A673 (cell line): ENCODE results near the gene TWNK. TPM values are rescaled to one million over a fixed set of nuclear protein-coding genes. Genes with fewer than 3 reads are reported as not detected.

Experiments used
- BruUV-seq: library from RNA; stranded (reverse); fragments of 400-500 nt; replicated peaks from 2 replicates; lab custom pipeline; 2021; lab: Mats Ljungman, UMichigan
- CTCF ChIA-PET: fragments of 300-600 bp; sonication (Branson Sonifier 250); formaldehyde crosslinking; loops from one replicate; lab custom pipeline; 2022; ENCODE audit warnings: antibody characterized with exemption; lab: Charles Lee
- POLR2A ChIA-PET: fragments of 300-600 bp; sonication (Branson Sonifier 250); formaldehyde crosslinking; loops from one replicate; lab custom pipeline; 2022; ENCODE audit warnings: antibody characterized with exemption; ENCODE audit not compliant: low non-redundant PET; lab: Charles Lee
- DNase-seq: peaks from one replicate; pipeline ENCODE4 v3.0.0-alpha.2; 2015; ENCODE audit warnings: low spot score
- H3K27ac ChIP-seq: fragments of 200-600 bp; sonication (generic); 2 replicates; pipeline ENCODE4 v1.5.1; 2016; ENCODE audit warnings: mixed run types, low read depth, mild to moderate bottlenecking, mixed read lengths, antibody characterized with exemption, low read length; ENCODE audit not compliant: poor library complexity, severe bottlenecking
- H3K27me3 ChIP-seq: fragments of 200-600 bp; sonication (generic); replicated peaks from 2 replicates; pipeline ENCODE4 v1.6.1; 2017; ENCODE audit warnings: mixed run types, low read depth, mild to moderate bottlenecking, mixed read lengths, antibody characterized with exemption, low read length; ENCODE audit not compliant: insufficient read depth, poor library complexity
- H3K36me3 ChIP-seq: fragments of 200-600 bp; sonication (generic); 2 replicates; pipeline ENCODE4 v1.6.1; 2016; ENCODE audit warnings: mixed run types, mild to moderate bottlenecking, mixed read lengths, antibody characterized with exemption, low read length; ENCODE audit not compliant: insufficient read depth, poor library complexity, severe bottlenecking
- H3K4me1 ChIP-seq: fragments of 200-600 bp; sonication (generic); 2 replicates; pipeline ENCODE4 v1.6.1; 2017; ENCODE audit warnings: mixed run types, mild to moderate bottlenecking, mixed read lengths, antibody characterized with exemption, low read length; ENCODE audit not compliant: insufficient read depth, poor library complexity, severe bottlenecking
- H3K4me3 ChIP-seq: fragments of 200-600 bp; sonication (generic); 2 replicates; pipeline ENCODE4 v1.5.1; 2016; ENCODE audit warnings: low read depth, mixed run types, mild to moderate bottlenecking, mixed read lengths, low read length; ENCODE audit not compliant: poor library complexity, severe bottlenecking
- H3K9me3 ChIP-seq: fragments of 200-600 bp; sonication (generic); 2 replicates; pipeline ENCODE4 v1.6.1; 2016; ENCODE audit warnings: mixed run types, low read depth, mild to moderate bottlenecking, mixed read lengths, antibody characterized with exemption, low read length; ENCODE audit not compliant: poor library complexity, severe bottlenecking
- EZH2 ChIP-seq: fragments of 200-600 bp; sonication (generic); IDR thresholded peaks from 2 replicates; pipeline ENCODE4 v1.6.1; 2017; ENCODE audit warnings: borderline replicate concordance, low read depth, mild to moderate bottlenecking, mixed read lengths, antibody characterized with exemption, low read length; ENCODE audit not compliant: poor library complexity, severe bottlenecking
- intact Hi-C: fragments of 100-400 bp; cut with micrococcal nuclease; formaldehyde crosslinking; loops from one replicate; pipeline ENCODE4 v1.10.0; 2022; ENCODE audit not compliant: unreplicated experiment
- total RNA-seq: library from RNA; stranded (reverse); gene quantifications from 2 replicates; pipeline ENCODE4 v1.2.3, GENCODE V29; 2021
- TF ChIP-seq, protein P1 (sequence below): fragments of 300-800, 200-600 bp; sonication (generic); conservative IDR thresholded peaks from 2 replicates; pipeline ENCODE4 v1.5.1; 2017; ENCODE audit warnings: low read depth, mild to moderate bottlenecking, antibody characterized with exemption, low read length, moderate library complexity, mixed read lengths

Gene TWNK
- total RNA-seq, 1 experiment from 2014 or later = 29.5 TPM

DNA sequence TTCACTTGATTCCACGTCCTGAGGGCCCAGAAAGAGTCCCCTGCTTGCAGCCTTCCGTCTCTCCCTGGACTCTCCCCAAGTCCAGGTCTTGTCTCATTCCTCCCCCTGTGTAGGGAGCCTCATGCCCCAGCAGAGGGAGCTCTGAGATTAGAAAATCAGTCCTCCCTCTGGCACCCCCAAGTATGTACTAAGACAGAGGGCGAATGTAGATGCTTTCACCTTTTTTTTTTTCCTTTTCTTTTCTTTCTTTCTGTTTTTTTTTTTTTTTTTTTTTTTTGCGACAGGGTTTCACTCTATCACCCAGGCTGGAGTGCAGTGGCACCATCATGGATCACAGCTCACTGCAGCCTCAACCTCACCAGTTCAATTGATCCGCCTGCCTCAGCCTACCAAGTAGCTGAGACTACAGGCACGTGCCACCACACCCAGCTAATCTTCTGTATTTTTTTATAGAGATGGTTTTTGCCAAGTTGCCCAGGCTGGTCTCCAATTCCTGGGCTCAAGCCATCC lies 54.0 kb downstream of the TWNK start:
- H3K27ac ChIP-seq = peak overlapping the region; percentile 84
- no peaks in the 10 kb centered on the region for H3K9me3 ChIP-seq
- no TSS peak for BruUV-seq
- ChIA-PET POLR2A (no interaction called here), CTCF (interaction anchor here (0.7 to 3.5 kb wide), 14 partner anchors 9 to 250 kb away, joined by 3 to 20 read pairs (median 7); no protein-coding TSS in a partner anchor)
- peak; percentile 91 for DNase-seq
- H3K27me3 ChIP-seq = no peaks in the 10 kb centered on the region
- no peak for TF ChIP-seq EZH2
- TF ChIP-seq, protein P1, sequence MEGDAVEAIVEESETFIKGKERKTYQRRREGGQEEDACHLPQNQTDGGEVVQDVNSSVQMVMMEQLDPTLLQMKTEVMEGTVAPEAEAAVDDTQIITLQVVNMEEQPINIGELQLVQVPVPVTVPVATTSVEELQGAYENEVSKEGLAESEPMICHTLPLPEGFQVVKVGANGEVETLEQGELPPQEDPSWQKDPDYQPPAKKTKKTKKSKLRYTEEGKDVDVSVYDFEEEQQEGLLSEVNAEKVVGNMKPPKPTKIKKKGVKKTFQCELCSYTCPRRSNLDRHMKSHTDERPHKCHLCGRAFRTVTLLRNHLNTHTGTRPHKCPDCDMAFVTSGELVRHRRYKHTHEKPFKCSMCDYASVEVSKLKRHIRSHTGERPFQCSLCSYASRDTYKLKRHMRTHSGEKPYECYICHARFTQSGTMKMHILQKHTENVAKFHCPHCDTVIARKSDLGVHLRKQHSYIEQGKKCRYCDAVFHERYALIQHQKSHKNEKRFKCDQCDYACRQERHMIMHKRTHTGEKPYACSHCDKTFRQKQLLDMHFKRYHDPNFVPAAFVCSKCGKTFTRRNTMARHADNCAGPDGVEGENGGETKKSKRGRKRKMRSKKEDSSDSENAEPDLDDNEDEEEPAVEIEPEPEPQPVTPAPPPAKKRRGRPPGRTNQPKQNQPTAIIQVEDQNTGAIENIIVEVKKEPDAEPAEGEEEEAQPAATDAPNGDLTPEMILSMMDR = peak; percentile 89
- no peak overlapping the region for H3K4me3 ChIP-seq
- H3K36me3 ChIP-seq = no peaks in the 10 kb centered on the region
- peaks cover 24% of the 10 kb centered on the region for H3K4me1 ChIP-seq
- intact Hi-C loops = loop anchor here (5.0 kb wide), 1 partner anchor 101 kb away; no protein-coding TSS in a partner anchor

GRCh38 chr10:101042118-101042517 lies 54.8 kb downstream of the TWNK start:
- ChIA-PET CTCF (interaction anchor here (0.8 to 3.5 kb wide), 10 partner anchors 9 to 250 kb away, joined by 3 to 20 read pairs (median 4); no protein-coding TSS in a partner anchor), POLR2A (interaction anchor here (0.6 kb wide), 1 partner anchor 10 kb away, joined by 9 read pairs; no protein-coding TSS in a partner anchor)
- BruUV-seq = no TSS peak
- peaks cover 32% of the 10 kb centered on the region for H3K4me1 ChIP-seq
- H3K9me3 ChIP-seq = no peaks in the 10 kb centered on the region
- peak overlapping the region; percentile 84 for H3K27ac ChIP-seq
- H3K36me3 ChIP-seq = no peaks in the 10 kb centered on the region
- H3K27me3 ChIP-seq = no peaks in the 10 kb centered on the region
- peak overlapping the region; percentile 54 for H3K4me3 ChIP-seq
- intact Hi-C loops = loop anchor here (5.0 kb wide), 1 partner anchor 100 kb away; no protein-coding TSS in a partner anchor
- DNase-seq = no peak
- TF ChIP-seq, protein P1 = no peak
- no peak for TF ChIP-seq EZH2

DNA sequence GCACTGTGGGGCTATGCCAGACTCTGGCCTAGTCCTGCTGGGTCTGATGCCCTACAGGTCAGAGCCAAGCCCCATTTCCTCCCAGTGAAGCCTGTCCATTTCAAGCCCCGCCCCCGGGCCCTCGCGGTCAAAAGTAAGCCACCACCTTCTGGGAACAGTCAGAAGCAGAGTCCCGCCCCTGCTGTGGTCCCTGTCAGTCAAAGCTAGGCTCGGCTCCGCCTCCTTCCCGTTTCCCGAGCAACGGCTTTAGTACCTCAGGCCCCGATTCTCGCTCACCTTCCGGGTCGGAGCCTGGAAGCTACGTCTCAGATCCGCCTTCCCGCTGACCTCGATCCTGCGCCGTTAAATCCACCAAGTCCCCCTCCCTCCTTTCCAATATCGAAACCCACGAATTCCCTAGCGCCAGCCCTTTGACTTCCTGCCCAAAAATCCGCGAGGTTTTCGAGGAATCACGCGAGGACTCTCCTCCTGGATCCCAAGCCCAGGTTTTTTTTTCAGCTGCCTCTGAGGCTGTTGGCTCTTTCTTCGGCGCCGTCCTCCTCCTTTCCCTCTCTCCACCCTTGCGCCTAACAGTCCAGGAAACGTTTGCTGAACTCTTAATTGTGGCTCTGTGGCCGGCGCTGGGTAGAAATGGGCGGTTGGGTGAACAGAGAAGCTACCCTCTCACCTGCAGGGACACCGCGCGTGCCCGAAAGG lies 55.5 kb downstream of the TWNK start:
- TF ChIP-seq, protein P1 = no peak
- no peak for TF ChIP-seq EZH2

More for the DNA sequence above, 55.5 kb downstream of the TWNK start:
- POLR2A ChIA-PET = interaction anchor here (0.6 kb wide), 2 partner anchors 10 to 210 kb away, joined by 7 to 9 read pairs; no protein-coding TSS in a partner anchor
- Histone ChIP-seq H3K9me3 (no peaks in the 10 kb centered on the region), H3K4me1 (peaks cover 37% of the 10 kb centered on the region), H3K4me3 (peak overlapping the region; percentile 54), H3K36me3 (no peaks in the 10 kb centered on the region), H3K27ac (peak overlapping the region; percentile 84), H3K27me3 (no peaks in the 10 kb centered on the region)
- intact Hi-C loops = loop anchor here (5.0 kb wide), 1 partner anchor 99 kb away; no protein-coding TSS in a partner anchor
- CTCF ChIA-PET = interaction anchor here (0.5 to 3.5 kb wide), 8 partner anchors 8 to 99 kb away, joined by 3 to 20 read pairs (median 5); no protein-coding TSS in a partner anchor
- BruUV-seq = TSS peak; percentile 96
- peak; percentile 93 for DNase-seq
